ENCODE results near the gene FOXN4.
"Not testable (repeated sequence)": the region's sequence is repeated elsewhere in the genome, so short reads cannot be mapped to it uniquely, and the experiment has no call there.

The FOXN4 gene

DNA sequence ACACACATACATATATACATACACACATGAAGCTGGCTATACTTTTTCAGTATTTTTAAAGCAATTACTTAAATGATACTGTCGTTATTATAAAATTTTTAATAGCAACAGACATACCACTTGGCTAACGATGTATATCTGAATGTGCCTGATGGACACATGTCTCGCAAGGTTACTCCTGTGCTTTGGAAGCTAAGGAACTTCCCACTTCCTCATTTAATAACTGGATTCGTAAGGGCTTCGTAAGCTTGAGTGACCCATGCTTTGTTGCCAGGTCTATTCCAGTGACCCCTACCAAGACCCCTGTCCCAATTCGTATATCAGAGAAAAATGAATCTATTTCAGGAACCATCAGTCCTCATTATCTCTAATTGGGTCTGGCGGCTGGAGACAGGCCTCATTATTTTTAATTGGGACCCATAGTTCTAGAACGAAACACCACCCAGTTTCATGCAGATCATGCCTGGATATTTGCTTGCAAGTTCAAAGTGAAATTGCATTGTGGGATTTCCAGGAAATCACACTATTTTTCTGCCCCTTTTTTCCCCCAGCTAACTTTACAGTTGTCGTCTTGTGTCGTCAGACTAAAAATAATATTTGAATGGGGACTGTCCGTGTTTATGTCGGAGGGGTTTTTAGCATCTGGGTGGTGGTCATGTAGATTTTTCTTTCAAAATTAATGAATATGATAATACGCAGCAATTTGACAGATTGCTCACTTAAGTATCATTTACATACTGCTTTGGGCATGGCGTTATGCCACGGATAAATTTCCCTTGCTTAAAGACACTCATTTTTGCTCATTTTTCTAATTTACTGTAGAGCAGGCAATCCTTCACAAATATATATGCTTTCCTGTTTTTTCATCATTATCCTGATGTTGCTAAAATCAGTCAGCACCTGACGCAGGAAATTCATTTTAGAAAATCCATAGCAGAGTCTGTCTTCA lies 21.5 kb upstream of the FOXN4 start:
- no peaks in the 10 kb centered on the region for H3K4me1 ChIP-seq (ENCODE audit: control insufficient read depth, insufficient read depth, low read length)
- H3K27me3 ChIP-seq (ENCODE audit: control insufficient read depth, insufficient read depth, low read length), result no peaks in the 10 kb centered on the region
- no peaks in the 10 kb centered on the region for H3K9me3 ChIP-seq (ENCODE audit: control insufficient read depth, low read length)
- H3K4me3 ChIP-seq (ENCODE audit: low read length), result no peak overlapping the region
- no peaks in the 10 kb centered on the region for H3K36me3 ChIP-seq (ENCODE audit: control insufficient read depth, insufficient read depth, low read length)
- H3K9ac ChIP-seq (ENCODE audit: low read length), result no peak overlapping the region

DNA sequence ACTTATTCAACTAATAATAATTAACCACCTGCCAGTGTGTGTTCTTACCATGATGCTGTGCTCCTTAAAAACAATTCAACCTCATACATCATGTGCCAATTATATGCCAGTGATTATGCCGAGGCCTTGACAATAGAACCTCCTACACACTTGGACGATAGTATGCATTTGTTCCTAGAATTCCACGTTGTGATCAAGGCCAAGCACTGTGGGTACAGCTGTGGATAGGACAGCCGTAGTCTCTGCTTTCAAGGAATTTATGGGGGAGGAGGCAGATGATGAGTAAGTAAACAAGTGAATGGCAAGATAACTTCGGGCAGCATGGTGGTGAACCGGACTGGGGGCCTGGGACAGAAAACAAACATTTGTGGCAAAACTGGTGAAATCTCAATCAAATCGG lies 20.6 kb upstream of the FOXN4 start:
- Histone ChIP-seq H3K9me3 (ENCODE audit: control insufficient read depth, low read length) (no peaks in the 10 kb centered on the region), H3K36me3 (ENCODE audit: control insufficient read depth, insufficient read depth, low read length) (no peaks in the 10 kb centered on the region), H3K9ac (ENCODE audit: low read length) (no peak overlapping the region), H3K4me1 (ENCODE audit: control insufficient read depth, insufficient read depth, low read length) (no peaks in the 10 kb centered on the region), H3K27me3 (ENCODE audit: control insufficient read depth, insufficient read depth, low read length) (no peaks in the 10 kb centered on the region), H3K4me3 (ENCODE audit: low read length) (no peak overlapping the region)

DNA sequence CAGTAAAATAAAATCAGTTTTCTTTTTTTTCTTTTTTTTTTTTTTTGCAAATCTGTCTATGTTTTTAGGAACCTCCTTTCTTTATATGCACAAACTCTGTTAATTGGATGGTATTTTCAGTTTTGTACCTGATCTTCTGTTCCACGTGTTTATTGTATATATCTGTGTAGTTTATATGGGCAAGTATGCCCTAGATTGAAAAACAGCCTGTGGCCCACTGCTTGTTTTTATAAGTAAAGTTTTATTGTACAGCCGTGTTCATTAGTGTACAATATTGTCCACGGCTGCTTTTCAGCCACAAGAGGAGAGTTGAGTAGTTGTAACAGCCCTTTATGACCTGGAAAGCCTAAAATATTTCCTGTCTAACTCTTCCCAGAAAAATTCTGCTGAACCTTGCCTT lies 19.9 kb upstream of the FOXN4 start:
- Histone ChIP-seq H3K27me3 (ENCODE audit: control insufficient read depth, insufficient read depth, low read length) (no peaks in the 10 kb centered on the region), H3K4me3 (ENCODE audit: low read length) (no peak overlapping the region), H3K9ac (ENCODE audit: low read length) (no peak overlapping the region), H3K36me3 (ENCODE audit: control insufficient read depth, insufficient read depth, low read length) (no peaks in the 10 kb centered on the region), H3K9me3 (ENCODE audit: control insufficient read depth, low read length) (no peaks in the 10 kb centered on the region), H3K4me1 (ENCODE audit: control insufficient read depth, insufficient read depth, low read length) (no peaks in the 10 kb centered on the region)

DNA sequence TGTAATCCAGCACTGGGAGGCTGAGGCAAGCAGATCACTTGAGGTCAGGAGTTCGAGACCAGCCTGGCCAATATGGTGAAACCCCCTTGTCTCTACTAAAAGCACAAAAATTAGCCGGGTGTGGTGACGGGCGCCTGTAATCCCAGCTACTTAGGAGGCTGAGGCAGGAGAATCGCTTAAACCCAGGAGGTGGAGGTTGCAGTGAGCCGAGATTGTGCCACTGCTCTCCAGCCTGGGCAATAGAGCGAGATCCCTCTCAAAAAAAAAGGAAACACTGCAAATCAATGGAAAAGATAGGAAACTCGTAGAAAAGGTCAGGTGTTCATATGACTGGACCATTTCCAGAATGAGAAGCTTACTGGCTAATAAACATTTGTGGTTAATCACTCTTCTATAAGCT lies 12.2 kb upstream of the FOXN4 start:
- not testable (repeated sequence) for H3K27me3 ChIP-seq (ENCODE audit: control insufficient read depth, insufficient read depth, low read length)

DNA sequence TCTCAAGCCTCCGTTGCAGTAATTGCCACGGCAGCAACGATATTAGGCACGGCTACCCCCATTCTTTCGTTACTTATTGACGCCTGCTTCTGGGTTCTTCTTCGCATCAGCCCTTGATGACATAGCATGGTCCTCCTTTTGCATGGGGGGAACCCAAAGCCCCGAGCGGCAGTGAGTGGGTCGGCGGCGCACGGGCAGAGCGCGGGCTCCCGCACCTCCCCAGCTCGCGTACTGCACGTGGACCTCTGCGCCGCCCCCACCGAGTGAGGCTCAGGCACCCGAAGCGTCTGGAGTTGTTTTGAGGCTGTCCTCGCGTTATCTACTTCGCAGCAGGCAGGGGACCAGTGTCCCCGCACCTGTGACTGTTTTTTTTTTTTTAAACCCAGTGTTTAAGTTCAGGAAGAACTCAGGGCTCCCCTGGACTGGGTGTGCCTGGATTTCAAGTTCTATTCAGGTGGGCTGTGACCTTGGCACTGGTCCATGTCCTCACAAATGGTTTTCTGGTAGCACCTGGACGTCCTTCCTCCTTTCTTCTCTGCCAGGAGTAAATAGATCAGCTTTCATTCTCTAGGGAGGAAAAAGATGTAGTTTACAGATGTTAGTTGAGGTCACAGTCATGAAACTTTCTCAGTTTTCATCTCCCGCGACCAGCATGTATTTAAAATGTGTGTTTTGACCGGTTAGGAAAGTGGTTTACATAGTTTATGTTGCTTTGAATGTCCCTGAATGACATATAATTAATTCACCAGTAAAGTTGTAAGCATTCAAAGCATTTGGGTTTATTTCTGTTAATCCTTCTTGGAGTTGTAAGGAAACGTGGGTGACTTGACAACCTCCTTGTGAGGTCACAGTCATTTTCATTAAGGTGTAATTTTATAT lies 1.4 kb upstream of the FOXN4 start:
- Histone ChIP-seq H3K27me3 (ENCODE audit: control insufficient read depth, insufficient read depth, low read length) (peaks cover 45% of the 10 kb centered on the region), H3K4me3 (ENCODE audit: low read length) (peak overlapping the region; percentile 12), H3K9me3 (ENCODE audit: control insufficient read depth, low read length) (no peaks in the 10 kb centered on the region), H3K36me3 (ENCODE audit: control insufficient read depth, insufficient read depth, low read length) (no peaks in the 10 kb centered on the region), H3K9ac (ENCODE audit: low read length) (no peak overlapping the region), H3K4me1 (ENCODE audit: control insufficient read depth, insufficient read depth, low read length) (peaks cover 7% of the 10 kb centered on the region)

More for the DNA sequence above, 12.2 kb upstream of the FOXN4 start:
- not testable (repeated sequence) for H3K4me1 ChIP-seq (ENCODE audit: control insufficient read depth, insufficient read depth, low read length); H3K9me3 ChIP-seq (ENCODE audit: control insufficient read depth, low read length); H3K4me3 ChIP-seq (ENCODE audit: low read length); H3K36me3 ChIP-seq (ENCODE audit: control insufficient read depth, insufficient read depth, low read length); H3K9ac ChIP-seq (ENCODE audit: low read length)

DNA sequence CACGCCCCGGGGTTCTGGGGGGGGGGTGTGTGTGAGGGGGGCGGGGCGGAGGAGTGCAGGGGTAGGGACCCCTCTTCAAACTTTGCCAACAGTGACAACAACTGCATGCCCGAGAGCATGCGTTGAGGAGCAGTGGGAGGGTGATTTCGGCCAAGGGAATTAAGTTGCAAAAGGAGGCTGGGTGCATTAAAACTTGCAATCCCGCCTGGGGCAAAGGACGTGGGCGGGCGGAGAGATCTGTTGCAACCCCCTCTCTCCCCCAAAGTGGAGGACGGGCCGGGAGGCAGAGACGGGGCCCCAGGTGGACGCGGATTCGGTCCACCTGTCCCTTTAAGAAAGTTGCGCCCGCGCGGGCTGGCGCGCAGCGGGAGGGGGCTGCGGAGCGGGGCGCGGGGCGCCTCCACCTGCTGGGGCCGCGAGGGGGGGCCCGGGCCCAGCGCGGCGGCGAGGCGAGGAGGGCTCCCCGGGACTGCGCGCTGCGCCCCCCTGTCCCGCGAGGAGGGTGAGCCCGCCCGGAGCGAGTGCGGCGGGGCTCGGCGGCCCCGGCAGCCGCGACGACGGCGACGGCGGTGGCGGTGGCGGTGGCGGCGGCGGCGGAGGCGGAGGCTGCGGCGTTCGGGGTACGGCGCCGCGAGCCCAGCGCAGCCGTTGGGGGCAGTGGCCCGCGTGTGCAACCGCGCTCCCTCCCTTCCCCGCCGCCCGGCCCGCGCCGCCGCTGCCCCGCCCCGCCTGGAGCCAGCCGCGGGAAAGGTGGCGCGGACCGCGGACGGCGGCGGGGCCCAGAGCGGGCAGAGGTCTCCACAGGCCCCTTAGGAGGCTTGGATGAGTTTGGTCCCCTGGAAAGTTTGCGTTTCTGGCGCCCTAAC lies 530 bp upstream of the FOXN4 start:
- peaks cover 46% of the 10 kb centered on the region for H3K27me3 ChIP-seq (ENCODE audit: control insufficient read depth, insufficient read depth, low read length)
- H3K4me1 ChIP-seq (ENCODE audit: control insufficient read depth, insufficient read depth, low read length), result peaks cover 7% of the 10 kb centered on the region
- H3K9ac ChIP-seq (ENCODE audit: low read length), result no peak overlapping the region

DNA sequence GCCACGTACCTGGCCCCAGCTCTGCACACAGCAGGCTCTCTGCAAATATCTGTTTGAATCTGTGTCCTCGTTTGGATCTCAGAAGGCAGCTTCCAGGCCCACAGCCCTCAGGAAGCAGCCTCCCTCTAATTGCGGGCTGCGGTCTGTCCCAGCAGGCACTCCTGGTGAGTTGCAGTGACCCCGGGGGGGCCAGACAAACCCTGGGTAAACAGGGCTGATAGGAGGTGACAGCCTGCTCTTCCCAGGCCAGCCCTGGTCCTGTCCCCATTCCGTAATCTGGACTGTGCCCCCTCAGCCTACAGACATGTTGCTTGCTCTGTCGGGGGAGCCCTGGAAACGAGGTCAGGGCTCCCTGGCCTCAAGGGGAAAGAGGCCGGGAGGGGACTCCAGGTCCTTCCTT lies 2.0 kb downstream of the FOXN4 start:
- no peaks in the 10 kb centered on the region for H3K9me3 ChIP-seq (ENCODE audit: control insufficient read depth, low read length)
- H3K27me3 ChIP-seq (ENCODE audit: control insufficient read depth, insufficient read depth, low read length), result peaks cover 41% of the 10 kb centered on the region
- H3K9ac ChIP-seq (ENCODE audit: low read length), result no peak overlapping the region
- H3K4me3 ChIP-seq (ENCODE audit: low read length), result no peak overlapping the region
- peaks cover 7% of the 10 kb centered on the region for H3K4me1 ChIP-seq (ENCODE audit: control insufficient read depth, insufficient read depth, low read length)
- no peaks in the 10 kb centered on the region for H3K36me3 ChIP-seq (ENCODE audit: control insufficient read depth, insufficient read depth, low read length)

More for the DNA sequence above, 530 bp upstream of the FOXN4 start:
- no peaks in the 10 kb centered on the region for H3K36me3 ChIP-seq (ENCODE audit: control insufficient read depth, insufficient read depth, low read length)
- no peaks in the 10 kb centered on the region for H3K9me3 ChIP-seq (ENCODE audit: control insufficient read depth, low read length)
- peak overlapping the region; percentile 12 for H3K4me3 ChIP-seq (ENCODE audit: low read length)

DNA sequence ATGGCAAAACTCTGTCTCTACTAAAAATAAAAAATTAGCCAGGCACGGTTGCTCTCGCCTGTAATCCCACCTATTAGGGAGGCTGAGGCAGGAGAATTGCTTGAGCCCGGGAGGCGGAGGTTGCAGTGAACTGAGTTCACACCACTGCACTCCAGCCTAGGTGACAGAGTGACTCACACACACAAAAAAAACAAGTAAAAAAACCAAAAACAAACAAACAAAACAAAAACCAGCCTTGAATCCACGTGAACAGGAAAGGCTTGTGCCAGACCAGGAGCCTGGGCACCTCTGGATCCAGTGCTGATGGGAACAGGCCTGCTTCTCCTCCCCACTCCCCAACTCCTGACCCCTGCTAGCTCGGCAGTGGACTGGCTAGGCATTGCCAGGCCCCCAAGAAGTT lies 3.5 kb downstream of the FOXN4 start:
- no peaks in the 10 kb centered on the region for H3K9me3 ChIP-seq (ENCODE audit: control insufficient read depth, low read length)
- peaks cover 35% of the 10 kb centered on the region for H3K27me3 ChIP-seq (ENCODE audit: control insufficient read depth, insufficient read depth, low read length)
- H3K4me1 ChIP-seq (ENCODE audit: control insufficient read depth, insufficient read depth, low read length), result peaks cover 5% of the 10 kb centered on the region
- H3K36me3 ChIP-seq (ENCODE audit: control insufficient read depth, insufficient read depth, low read length), result no peaks in the 10 kb centered on the region
- no peak overlapping the region for H3K9ac ChIP-seq (ENCODE audit: low read length)
- H3K4me3 ChIP-seq (ENCODE audit: low read length), result no peak overlapping the region

DNA sequence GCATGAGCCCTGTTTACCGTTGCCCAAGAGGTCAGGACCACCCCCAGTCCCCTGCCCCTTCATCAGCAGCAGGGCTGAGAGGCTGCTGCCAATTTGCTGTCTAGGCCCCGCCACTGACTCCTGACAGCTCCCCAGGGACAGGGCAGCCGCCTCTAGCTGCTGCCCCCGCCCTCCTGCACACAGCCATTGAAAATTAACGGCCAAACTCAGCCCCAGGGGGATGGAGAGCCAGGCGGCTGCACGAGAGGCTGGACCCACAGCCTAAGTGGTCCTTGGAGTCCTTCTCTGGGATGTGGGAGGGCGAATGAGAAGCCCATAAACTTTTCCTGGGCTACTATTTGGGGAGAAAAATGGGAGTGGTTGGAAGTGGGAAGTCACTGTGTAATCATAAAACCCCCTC lies 4.6 kb downstream of the FOXN4 start:
- H3K27me3 ChIP-seq (ENCODE audit: control insufficient read depth, insufficient read depth, low read length), result peaks cover 27% of the 10 kb centered on the region

DNA sequence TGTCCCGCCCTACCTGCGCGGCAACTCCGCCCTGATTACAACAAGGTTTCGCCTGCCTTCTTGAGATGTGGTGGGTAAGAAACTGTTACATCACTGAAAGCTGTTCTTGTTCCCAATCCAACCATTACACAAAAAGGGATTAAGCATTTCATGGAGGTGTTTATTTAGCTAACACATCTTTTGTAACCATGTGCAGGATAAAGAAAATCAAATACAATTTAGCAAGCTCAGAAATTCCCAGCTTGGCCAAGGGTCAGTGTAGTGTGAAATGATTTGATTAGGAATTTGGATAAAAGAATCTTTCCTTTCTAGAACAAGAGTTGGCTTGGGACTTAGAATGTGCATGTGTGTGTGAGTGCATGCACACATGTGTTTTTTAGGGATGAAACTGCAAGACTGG lies 6.3 kb downstream of the FOXN4 start:
- Histone ChIP-seq H3K36me3 (ENCODE audit: control insufficient read depth, insufficient read depth, low read length) (no peaks in the 10 kb centered on the region), H3K9ac (ENCODE audit: low read length) (no peak overlapping the region), H3K4me1 (ENCODE audit: control insufficient read depth, insufficient read depth, low read length) (no peaks in the 10 kb centered on the region), H3K27me3 (ENCODE audit: control insufficient read depth, insufficient read depth, low read length) (peaks cover 11% of the 10 kb centered on the region), H3K9me3 (ENCODE audit: control insufficient read depth, low read length) (no peaks in the 10 kb centered on the region), H3K4me3 (ENCODE audit: low read length) (no peak overlapping the region)

More for the DNA sequence above, 4.6 kb downstream of the FOXN4 start:
- H3K4me3 ChIP-seq (ENCODE audit: low read length), result no peak overlapping the region
- no peaks in the 10 kb centered on the region for H3K9me3 ChIP-seq (ENCODE audit: control insufficient read depth, low read length)
- no peaks in the 10 kb centered on the region for H3K36me3 ChIP-seq (ENCODE audit: control insufficient read depth, insufficient read depth, low read length)
- H3K9ac ChIP-seq (ENCODE audit: low read length), result no peak overlapping the region
- H3K4me1 ChIP-seq (ENCODE audit: control insufficient read depth, insufficient read depth, low read length), result no peaks in the 10 kb centered on the region

DNA sequence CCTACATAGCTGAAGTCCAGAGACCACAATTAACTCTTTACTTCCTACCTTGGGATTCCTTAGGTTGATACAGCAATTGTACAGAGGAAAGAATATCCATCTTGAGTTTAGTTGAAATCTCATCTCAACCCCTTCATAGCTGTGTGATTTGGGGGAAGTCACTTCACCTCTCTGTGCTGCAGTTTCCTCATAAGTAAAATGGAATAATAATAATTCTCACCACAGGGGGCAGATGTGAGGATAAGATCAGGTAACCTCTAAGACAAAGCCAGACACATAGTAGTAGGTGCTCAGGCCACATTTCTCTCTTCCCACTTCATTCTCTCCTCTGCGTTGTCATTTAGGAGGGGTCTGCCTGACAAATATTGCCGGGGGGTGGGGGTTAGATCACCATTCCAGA lies 6.7 kb downstream of the FOXN4 start:
- no peaks in the 10 kb centered on the region for H3K4me1 ChIP-seq (ENCODE audit: control insufficient read depth, insufficient read depth, low read length)
- H3K27me3 ChIP-seq (ENCODE audit: control insufficient read depth, insufficient read depth, low read length), result peaks cover 7% of the 10 kb centered on the region
- H3K9me3 ChIP-seq (ENCODE audit: control insufficient read depth, low read length), result no peaks in the 10 kb centered on the region
- H3K9ac ChIP-seq (ENCODE audit: low read length), result no peak overlapping the region
- no peak overlapping the region for H3K4me3 ChIP-seq (ENCODE audit: low read length)
- no peaks in the 10 kb centered on the region for H3K36me3 ChIP-seq (ENCODE audit: control insufficient read depth, insufficient read depth, low read length)

All from mucosa of stomach (tissue), 1 donor.